Erythroblast (primary cell): ENCODE results near the gene KCNB1.

Experiments
- GATA1 ChIP-seq: IDR thresholded peaks from 2 replicates; pipeline ENCODE4 v1.6.1; 2011; ENCODE audit warnings: low read depth, mild to moderate bottlenecking, control low read depth, low read length, moderate library complexity
- POLR2A ChIP-seq: IDR thresholded peaks from 2 replicates; pipeline ENCODE4 v1.6.1; 2011; ENCODE audit warnings: mild to moderate bottlenecking, low read length

DNA sequence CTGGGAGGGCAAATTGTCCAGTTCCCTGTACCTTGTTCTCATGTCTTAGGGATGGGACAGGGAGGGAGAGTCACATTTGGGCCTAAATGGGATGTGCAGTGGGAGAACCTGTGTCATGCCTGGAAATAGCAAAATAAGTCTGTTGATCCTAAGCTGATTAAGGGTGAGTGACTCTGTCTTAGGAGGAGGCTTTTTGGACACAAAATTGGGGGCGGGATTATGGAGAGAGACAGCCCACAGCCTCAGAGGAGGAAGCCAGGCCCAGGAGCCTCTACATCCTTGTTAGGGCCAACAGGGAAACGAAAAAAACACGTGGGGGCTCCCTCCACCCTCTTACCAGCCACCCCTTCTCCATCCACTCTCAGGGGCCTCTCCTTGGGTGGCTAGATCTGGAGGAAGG is 2.2 kb downstream of the KCNB1 start:
- no peak for TF ChIP-seq POLR2A
- no peak for TF ChIP-seq GATA1
